Skeletal muscle tissue (tissue), 4 donors: ENCODE data around the gene ACKR2. TPM values are rescaled to one million over a fixed set of nuclear protein-coding genes. Genes with fewer than 3 reads are reported as not detected.

ENCODE experiments used
- H3K27ac ChIP-seq: one replicate; pipeline ENCODE4 v1.7.0; 2013; ENCODE audit warnings: mild to moderate bottlenecking, low read depth, low read length, inconsistent platforms
- H3K27me3 ChIP-seq, 3 donors: one replicate each; pipeline ENCODE4 v1.7.0; 2013; ENCODE audit warnings: low read length in 3 of 3; ENCODE audit not compliant: control insufficient read depth in 3 of 3, insufficient read depth in 3 of 3
- H3K36me3 ChIP-seq, 3 donors: one replicate each; pipeline ENCODE4 v1.7.0; 2013; ENCODE audit warnings: low read length in 3 of 3; ENCODE audit not compliant: control insufficient read depth in 3 of 3, insufficient read depth in 3 of 3
- H3K4me1 ChIP-seq, 3 donors: one replicate each; pipeline ENCODE4 v1.7.0; 2013; ENCODE audit warnings: low read length in 3 of 3, mild to moderate bottlenecking in 3 of 3; ENCODE audit not compliant: control insufficient read depth in 3 of 3, insufficient read depth in 3 of 3
- H3K4me3 ChIP-seq, 3 donors: one replicate each; pipeline ENCODE4 v1.7.0; 2013; ENCODE audit warnings: low read length in 3 of 3
- H3K9ac ChIP-seq, 3 donors: one replicate each; pipeline ENCODE4 v1.7.0; 2013; ENCODE audit warnings: low read length in 3 of 3, mild to moderate bottlenecking in 3 of 3, moderate library complexity in 2 of 3, low read depth in 1 of 3
- H3K9me3 ChIP-seq, 3 donors: one replicate each; pipeline ENCODE4 v1.7.0; 2013; ENCODE audit warnings: low read length in 3 of 3; ENCODE audit not compliant: control insufficient read depth in 3 of 3
- total RNA-seq: library from RNA; depleted of rRNA; stranded (reverse); fragments of >200 nt; gene quantifications from one replicate; pipeline ENCODE4 v1.2.3, GENCODE V29; 2014
- donor health status: Osteomylitis.

ACKR2 gene
- total RNA-seq, 1 donor from 2014 or later, result 1.6 TPM

- Histone ChIP-seq H3K27me3 (no peaks in the 10 kb centered on the region), H3K27ac (peak overlapping the region; percentile 59), H3K9ac (no peak overlapping the region), H3K4me1 (peaks cover 11 to 22% (median 21%) of the 10 kb centered on the region in 3 donors), H3K9me3 (no peaks in the 10 kb centered on the region), H3K36me3 (no peaks in the 10 kb centered on the region), H3K4me3 (no peak overlapping the region)
Observed at GRCh38 chr3:42843713-42844411, 34.6 kb downstream of the ACKR2 start.

- Histone ChIP-seq H3K27me3 (no peaks in the 10 kb centered on the region), H3K9me3 (no peaks in the 10 kb centered on the region), H3K4me3 (no peak overlapping the region), H3K27ac (peak overlapping the region; percentile 59), H3K36me3 (no peaks in the 10 kb centered on the region), H3K9ac (no peak overlapping the region), H3K4me1 (peaks cover 11 to 22% (median 21%) of the 10 kb centered on the region in 3 donors)
Observed at GRCh38 chr3:42844412-42844713, 35.1 kb downstream of the ACKR2 start.

- Histone ChIP-seq H3K9me3 (no peaks in the 10 kb centered on the region), H3K27me3 (no peaks in the 10 kb centered on the region), H3K27ac (no peak overlapping the region), H3K4me3 (no peak overlapping the region), H3K4me1 (peaks cover 11 to 22% (median 21%) of the 10 kb centered on the region in 3 donors), H3K9ac (no peak overlapping the region), H3K36me3 (no peaks in the 10 kb centered on the region)
Observed at GRCh38 chr3:42844815-42845214, 35.6 kb downstream of the ACKR2 start.

GRCh38 chr3:42846685-42847522 is 37.7 kb downstream of the ACKR2 start:
- Histone ChIP-seq H3K4me1 (peaks cover 12 to 33% (median 28%) of the 10 kb centered on the region in 3 donors), H3K4me3 (no peak overlapping the region), H3K27ac (peak overlapping the region; percentile 64), H3K9ac (no peak overlapping the region), H3K27me3 (no peaks in the 10 kb centered on the region), H3K9me3 (no peaks in the 10 kb centered on the region), H3K36me3 (no peaks in the 10 kb centered on the region)

GRCh38 chr3:42847731-42848130 is 38.5 kb downstream of the ACKR2 start:
- Histone ChIP-seq H3K9ac (no peak overlapping the region), H3K27me3 (no peaks in the 10 kb centered on the region), H3K27ac (peak overlapping the region; percentile 64), H3K9me3 (no peaks in the 10 kb centered on the region), H3K4me1 (peaks cover 19 to 35% (median 29%) of the 10 kb centered on the region in 3 donors), H3K36me3 (no peaks in the 10 kb centered on the region), H3K4me3 (no peak overlapping the region)

- Histone ChIP-seq H3K4me1 (peaks cover 21 to 39% (median 32%) of the 10 kb centered on the region in 3 donors), H3K9ac (no peak overlapping the region), H3K27ac (no peak overlapping the region), H3K4me3 (no peak overlapping the region), H3K36me3 (no peaks in the 10 kb centered on the region), H3K9me3 (no peaks in the 10 kb centered on the region), H3K27me3 (no peaks in the 10 kb centered on the region)
Observed at GRCh38 chr3:42849017-42849416, 39.8 kb downstream of the ACKR2 start.

- Histone ChIP-seq H3K36me3 (no peaks in the 10 kb centered on the region), H3K4me1 (peaks cover 21 to 43% (median 26%) of the 10 kb centered on the region in 3 donors), H3K27me3 (no peaks in the 10 kb centered on the region), H3K4me3 (no peak overlapping the region), H3K9ac (no peak overlapping the region), H3K27ac (no peak overlapping the region), H3K9me3 (no peaks in the 10 kb centered on the region)
Observed at GRCh38 chr3:42850263-42850662, 41.0 kb downstream of the ACKR2 start.

- H3K9me3 ChIP-seq, result no peaks in the 10 kb centered on the region
- H3K9ac ChIP-seq, result no peak overlapping the region
- H3K36me3 ChIP-seq, result no peaks in the 10 kb centered on the region
- no peaks in the 10 kb centered on the region for H3K27me3 ChIP-seq
- H3K27ac ChIP-seq, result no peak overlapping the region
- peaks cover 21 to 37% (median 21%) of the 10 kb centered on the region in 3 donors for H3K4me1 ChIP-seq
- H3K4me3 ChIP-seq, result no peak overlapping the region
Observed at GRCh38 chr3:42851228-42851834, 42.1 kb downstream of the ACKR2 start.

- no peak overlapping the region for H3K27ac ChIP-seq
- no peaks in the 10 kb centered on the region for H3K27me3 ChIP-seq
- no peaks in the 10 kb centered on the region for H3K9me3 ChIP-seq
- no peaks in the 10 kb centered on the region for H3K36me3 ChIP-seq
- H3K4me1 ChIP-seq, result peaks cover 11 to 27% (median 13%) of the 10 kb centered on the region in 3 donors
- H3K4me3 ChIP-seq, result no peak overlapping the region
- H3K9ac ChIP-seq, result no peak overlapping the region
Observed at GRCh38 chr3:42852441-42852840, 43.2 kb downstream of the ACKR2 start.

GRCh38 chr3:42853056-42853455 is 43.8 kb downstream of the ACKR2 start:
- H3K27ac ChIP-seq, result no peak overlapping the region
- peaks cover 9 to 26% (median 11%) of the 10 kb centered on the region in 3 donors for H3K4me1 ChIP-seq
- H3K36me3 ChIP-seq, result no peaks in the 10 kb centered on the region
- no peaks in the 10 kb centered on the region for H3K27me3 ChIP-seq
- H3K9ac ChIP-seq, result no peak overlapping the region
- H3K4me3 ChIP-seq, result no peak overlapping the region
- H3K9me3 ChIP-seq, result no peaks in the 10 kb centered on the region
